Stomach (tissue), 9 donors: ENCODE results near the gene C9orf43. TPM values are rescaled to one million over a fixed set of nuclear protein-coding genes. Genes with fewer than 3 reads are reported as not detected.

Experiments used
- DNase-seq, 2 donors: peaks; one replicate each; pipeline versions ENCODE4 v3.0.0 to v3.0.0-alpha.2; 2013 to 2019
- H3K27ac ChIP-seq, 5 donors: fragments of 200-600 bp in 4 of 5; sonication (generic) in 4 of 5; one replicate each; pipeline ENCODE4 v1.5.1; 2013 to 2019; ENCODE audit warnings: mild to moderate bottlenecking in 1 of 5, moderate library complexity in 1 of 5
- H3K27me3 ChIP-seq, 3 donors: fragments of 200-600 bp; sonication (generic); one replicate each; pipeline ENCODE4 v1.5.1; 2017 to 2019; ENCODE audit warnings: mixed run types in 1 of 3
- H3K36me3 ChIP-seq, 4 donors: fragments of 200-600 bp; sonication (generic); 1 replicate in 3 of 4; 2 replicates in 1 of 4; pipeline ENCODE4 v1.5.1; 2016 to 2019
- H3K4me1 ChIP-seq, 4 donors: fragments of 200-600 bp; sonication (generic); one replicate each; pipeline ENCODE4 v1.5.1; 2016 to 2019
- H3K4me3 ChIP-seq, 4 donors: fragments of 200-600 bp; sonication (generic) in 3 of 4; one replicate each; pipeline ENCODE4 v1.5.1; 2016 to 2019; ENCODE audit warnings: mild to moderate bottlenecking in 1 of 4
- H3K9me3 ChIP-seq, 4 donors: fragments of 200-600 bp; sonication (generic); one replicate each; pipeline ENCODE4 v1.5.1; 2016 to 2019
- CTCF ChIP-seq, 7 experiments: fragments of 450-650 bp in 4 of 7; fragments of 200-600 bp in 3 of 7; sonication (generic) in 3 of 7; IDR thresholded peaks; one replicate each; pipeline ENCODE4 v1.5.1; 2016 to 2019; ENCODE audit warnings: antibody characterized with exemption in 7 of 7, control low read depth in 2 of 7, mild to moderate bottlenecking in 1 of 7
- EP300 ChIP-seq: sonication (generic); formaldehyde crosslinking; IDR thresholded peaks from one replicate; pipeline ENCODE4 v1.6.1; 2017; ENCODE audit warnings: antibody characterized with exemption
- POLR2A ChIP-seq, 4 donors: fragments of 450-650 bp; IDR thresholded peaks; one replicate each; pipeline ENCODE4 v1.6.1; 2016; ENCODE audit warnings: antibody characterized with exemption in 4 of 4, control low read depth in 2 of 4, mild to moderate bottlenecking in 1 of 4, moderate library complexity in 1 of 4
- POLR2AphosphoS5 ChIP-seq, 3 donors: sonication (generic); formaldehyde crosslinking; IDR thresholded peaks; one replicate each; pipeline ENCODE4 v1.6.1; 2016; ENCODE audit warnings: antibody characterized with exemption in 3 of 3
- WGBS, 5 donors: extraction: QIAGEN DNeasy Blood & Tissue Kit in 3 of 5; methylation state at CpG; one replicate each; pipeline versions ENCODE4 v1.1.5 to v1.1.7; 2013 to 2018; 5-methylcytosine and 5-hydroxymethylcytosine counted together
- intact Hi-C: fragments of 100-400 bp; cut with DNase I; formaldehyde crosslinking; loops from one replicate; pipeline ENCODE4 v1.15.1; 2023; ENCODE audit warnings: low total_unique reads
- polyA plus RNA-seq, 3 donors: library from polyadenylated mRNA; stranded (reverse); fragments of 200-250 nt; gene quantifications; one replicate each; pipeline ENCODE4 v1.2.3, GENCODE V29; 2013
- total RNA-seq, 5 donors: library from RNA; depleted of rRNA; stranded (reverse); fragments of >200 nt; gene quantifications; one replicate each; pipeline versions ENCODE4 v1.1.0 to v1.2.3, GENCODE V29; 2014 to 2016
- donor health status: healthy with polysubstance abuse.
- donor health status: Bipolar disorder and iron deficiency.
- donor health status: healthy.

Gene C9orf43
- total and polyA plus RNA-seq, 8 donors = 0.19 to 0.61 (median 0.58) TPM; not detected in 3

- H3K27me3 ChIP-seq = no peaks in the 10 kb centered on the region
- no peak for DNase-seq
- H3K4me1 ChIP-seq = peaks cover 5 to 50% (median 46%) of the 10 kb centered on the region in 4 donors
- H3K36me3 ChIP-seq = peaks cover 14 to 33% (median 27%) of the 10 kb centered on the region in 4 donors
- H3K9me3 ChIP-seq = no peaks in the 10 kb centered on the region
- intact Hi-C loops = no loop called here
- H3K4me3 ChIP-seq = no peak overlapping the region
- 79 to 88% (median 85%) methylated on average over 5 of the region's 5 CpGs for WGBS, 5 donors
- H3K27ac ChIP-seq = no peak overlapping the region
- TF ChIP-seq POLR2A (IDR thresholded peaks at IDR 0.05) = no peak
- TF ChIP-seq EP300 = no peak
- TF ChIP-seq CTCF (IDR thresholded peaks at IDR 0.05) = no peak
- TF ChIP-seq POLR2AphosphoS5 (IDR thresholded peaks at IDR 0.05) = no peak
These were observed 38.5 kb upstream of the C9orf43 start for GRCh38 chr9:113372059-113372458.

- Histone ChIP-seq H3K36me3 (peaks cover 14 to 33% (median 27%) of the 10 kb centered on the region in 4 donors), H3K9me3 (no peaks in the 10 kb centered on the region), H3K4me1 (peaks cover 6 to 59% (median 58%) of the 10 kb centered on the region in 4 donors), H3K4me3 (no peak overlapping the region), H3K27ac (peak overlapping the region in 2 of 5 donors; percentile 28 to 37), H3K27me3 (no peaks in the 10 kb centered on the region)
- DNase-seq = no peak
- TF ChIP-seq EP300 (no peak), CTCF (IDR thresholded peaks at IDR 0.05) (no peak), POLR2AphosphoS5 (IDR thresholded peaks at IDR 0.05) (no peak), POLR2A (IDR thresholded peaks at IDR 0.05) (no peak)
- WGBS, 5 donors = 54 to 62% (median 58%) methylated on average over 3 of the region's 3 CpGs
- intact Hi-C loops = no loop called here
These were observed 37.3 kb upstream of the C9orf43 start for GRCh38 chr9:113373256-113373655.

GRCh38 chr9:113373676-113374392 is 36.7 kb upstream of the C9orf43 start:
- Histone ChIP-seq H3K27me3 (no peaks in the 10 kb centered on the region), H3K4me1 (peaks cover 12 to 64% (median 59%) of the 10 kb centered on the region in 4 donors), H3K4me3 (peak overlapping the region in 1 of 4 donors; percentile 3), H3K36me3 (peaks cover 14 to 33% (median 27%) of the 10 kb centered on the region in 4 donors), H3K27ac (peak overlapping the region in 3 of 5 donors; percentile 8 to 37 (median 28)), H3K9me3 (no peaks in the 10 kb centered on the region)
- intact Hi-C loops = no loop called here
- 75 to 92% (median 82%) methylated on average over 11 to 24 of the region's 24 CpGs for WGBS, 5 donors
- DNase-seq = no peak
- TF ChIP-seq EP300 (no peak), CTCF (IDR thresholded peaks at IDR 0.05) (no peak), POLR2AphosphoS5 (IDR thresholded peaks at IDR 0.05) (no peak), POLR2A (IDR thresholded peaks at IDR 0.05) (no peak)

- 54 to 70% (median 58%) methylated on average over 5 to 6 of the region's 6 CpGs for WGBS, 5 donors
- Histone ChIP-seq H3K4me3 (peak overlapping the region; percentile 69 to 84 (median 78)), H3K9me3 (no peaks in the 10 kb centered on the region), H3K36me3 (peaks cover 14 to 33% (median 27%) of the 10 kb centered on the region in 4 donors), H3K27me3 (no peaks in the 10 kb centered on the region), H3K4me1 (peaks cover 14 to 63% (median 61%) of the 10 kb centered on the region in 4 donors), H3K27ac (peak overlapping the region; percentile 89 to 97 (median 96))
- peak; percentile 49 to 75 for DNase-seq
- intact Hi-C loops = no loop called here
- TF ChIP-seq POLR2A (IDR thresholded peaks at IDR 0.05) (no peak), CTCF (IDR thresholded peaks at IDR 0.05) (no peak), EP300 (no peak), POLR2AphosphoS5 (IDR thresholded peaks at IDR 0.05) (peak in 1 of 3 donors; percentile 13)
These were observed 35.2 kb upstream of the C9orf43 start for GRCh38 chr9:113375057-113376023.
